Muscle layer of colon (tissue), 2 donors: ENCODE data around the gene LPP.

Source experiments
- H3K27ac ChIP-seq: one replicate; pipeline ENCODE4 v1.7.0; 2013; ENCODE audit warnings: low read depth, mild to moderate bottlenecking, low read length, moderate library complexity
- H3K27me3 ChIP-seq, 2 donors: one replicate each; pipeline ENCODE4 v1.7.0; 2013; ENCODE audit warnings: low read length in 2 of 2, mild to moderate bottlenecking in 2 of 2; ENCODE audit not compliant: insufficient read depth in 2 of 2, control insufficient read depth in 1 of 2
- H3K36me3 ChIP-seq: one replicate; pipeline ENCODE4 v1.7.0; 2013; ENCODE audit warnings: mild to moderate bottlenecking, low read length; ENCODE audit not compliant: insufficient read depth
- H3K4me1 ChIP-seq: one replicate; pipeline ENCODE4 v1.7.0; 2013; ENCODE audit warnings: mild to moderate bottlenecking, low read length; ENCODE audit not compliant: insufficient read depth
- H3K4me3 ChIP-seq, 2 donors: one replicate each; pipeline ENCODE4 v1.7.0; 2013; ENCODE audit warnings: low read length in 2 of 2, low read depth in 1 of 2, mild to moderate bottlenecking in 1 of 2, moderate library complexity in 1 of 2
- H3K9ac ChIP-seq: one replicate; pipeline ENCODE4 v1.7.0; 2013; ENCODE audit warnings: low read length
- H3K9me3 ChIP-seq: one replicate; pipeline ENCODE4 v1.7.0; 2013; ENCODE audit warnings: mild to moderate bottlenecking, low read length
- donor health status: abdominal sarcoma.
- donor health status: Adenocarcinoma of cecum.

The LPP gene

DNA sequence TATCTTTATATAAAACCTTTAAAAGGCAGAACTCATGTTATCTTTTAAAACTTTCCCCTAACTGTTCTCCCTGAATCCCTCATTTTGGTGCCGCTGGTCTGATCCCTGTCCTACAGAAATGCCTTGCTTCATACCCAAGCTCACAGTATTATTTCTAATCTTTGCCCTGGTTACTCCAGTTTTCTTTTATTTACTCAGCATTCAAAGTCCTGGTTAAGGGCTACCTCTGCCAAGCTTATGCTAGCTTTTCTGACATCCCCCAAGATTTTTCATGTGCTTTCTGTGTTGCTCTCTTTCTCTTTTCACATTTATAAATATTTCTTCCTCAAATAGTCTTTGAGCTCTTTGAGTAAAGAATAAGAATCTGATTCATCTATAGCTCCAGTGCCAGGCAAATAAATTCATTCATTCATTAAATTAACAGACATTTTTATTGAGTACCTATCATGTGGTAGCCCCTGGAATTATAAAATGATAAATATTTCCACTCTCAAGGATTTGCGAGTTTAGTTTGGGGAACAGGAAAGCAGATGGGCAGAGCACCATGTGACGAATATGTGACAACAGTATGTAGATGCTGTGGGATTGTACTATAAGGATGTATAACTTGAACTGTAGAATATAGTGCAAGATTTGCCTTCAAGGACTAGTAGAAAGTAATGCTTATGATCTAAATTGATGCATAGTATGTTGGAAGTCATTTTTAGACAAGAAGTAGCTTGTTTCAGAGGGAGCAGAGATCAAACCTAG is 247.5 kb downstream of the LPP start:
- H3K27me3 ChIP-seq, result no peaks in the 10 kb centered on the region
- H3K27ac ChIP-seq, result no peak overlapping the region
- H3K9ac ChIP-seq, result no peak overlapping the region
- H3K4me3 ChIP-seq, result no peak overlapping the region
- peaks cover 5% of the 10 kb centered on the region for H3K36me3 ChIP-seq
- H3K9me3 ChIP-seq, result no peaks in the 10 kb centered on the region
- peaks cover 52% of the 10 kb centered on the region for H3K4me1 ChIP-seq

DNA sequence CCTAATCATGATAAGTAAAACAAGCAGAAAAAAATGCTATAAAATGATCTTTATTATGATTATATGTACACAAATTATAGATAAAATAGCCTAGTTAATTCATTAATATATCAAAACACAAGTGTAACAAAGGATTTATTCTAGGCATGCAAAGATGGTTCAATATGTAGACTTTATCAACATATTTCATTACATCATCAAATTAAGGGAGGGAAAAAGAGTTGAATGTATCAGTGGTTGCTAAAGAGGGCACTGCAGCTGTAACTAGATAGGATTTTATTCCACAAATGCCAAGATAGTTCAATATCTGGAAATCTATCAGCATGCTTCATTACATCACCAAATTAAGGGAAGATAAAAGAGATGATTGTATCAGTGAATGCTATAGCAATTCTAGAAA is 248.3 kb downstream of the LPP start:
- Histone ChIP-seq H3K27ac (no peak overlapping the region), H3K27me3 (no peaks in the 10 kb centered on the region), H3K4me1 (peaks cover 51% of the 10 kb centered on the region), H3K9ac (no peak overlapping the region), H3K9me3 (no peaks in the 10 kb centered on the region), H3K4me3 (no peak overlapping the region), H3K36me3 (peaks cover 10% of the 10 kb centered on the region)

DNA sequence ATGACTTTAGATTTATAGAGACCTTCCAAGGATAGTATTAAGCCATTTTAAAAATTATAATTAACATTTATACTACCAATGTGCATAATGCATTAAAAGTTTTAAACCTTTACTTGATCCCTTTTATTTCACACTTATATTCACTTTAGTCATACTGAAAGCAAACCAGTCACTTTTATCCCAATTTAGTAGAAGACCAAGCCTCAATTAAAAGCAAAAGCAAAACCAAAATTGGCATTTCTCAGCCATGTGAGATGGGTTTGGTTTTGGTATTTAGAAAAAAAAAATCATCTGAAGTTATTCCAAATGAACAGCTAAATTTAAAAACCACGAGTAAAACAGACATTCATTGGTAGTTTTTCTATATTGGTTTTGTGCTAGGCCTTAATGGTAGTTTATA is 249.4 kb downstream of the LPP start:
- Histone ChIP-seq H3K27me3 (no peaks in the 10 kb centered on the region), H3K27ac (no peak overlapping the region), H3K9ac (no peak overlapping the region), H3K36me3 (peaks cover 15% of the 10 kb centered on the region), H3K9me3 (no peaks in the 10 kb centered on the region), H3K4me1 (peaks cover 41% of the 10 kb centered on the region), H3K4me3 (no peak overlapping the region)

DNA sequence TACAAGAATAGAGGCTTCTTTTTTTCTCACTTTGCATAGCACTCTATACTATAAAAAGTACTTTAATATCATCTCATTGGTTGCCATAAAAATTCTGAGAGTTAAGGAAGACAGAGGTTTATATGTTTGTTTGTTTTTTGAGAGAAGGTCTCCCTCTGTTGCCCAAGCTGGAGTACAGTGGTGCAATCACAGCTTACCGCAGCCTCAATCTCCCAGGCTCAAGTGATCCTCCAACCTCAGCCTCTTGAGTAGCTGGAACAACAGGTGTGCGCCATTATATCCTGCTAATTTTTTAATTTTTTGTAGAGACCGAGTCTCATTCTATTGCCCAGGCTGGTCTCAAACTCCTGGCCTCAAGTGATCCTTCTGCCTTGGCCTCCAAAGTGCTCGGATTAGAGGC is 250.2 kb downstream of the LPP start:
- H3K9ac ChIP-seq, result no peak overlapping the region
- H3K4me3 ChIP-seq, result no peak overlapping the region
- H3K9me3 ChIP-seq, result no peaks in the 10 kb centered on the region
- peaks cover 34% of the 10 kb centered on the region for H3K4me1 ChIP-seq
- H3K36me3 ChIP-seq, result peaks cover 15% of the 10 kb centered on the region
- H3K27ac ChIP-seq, result no peak overlapping the region
- H3K27me3 ChIP-seq, result no peaks in the 10 kb centered on the region

DNA sequence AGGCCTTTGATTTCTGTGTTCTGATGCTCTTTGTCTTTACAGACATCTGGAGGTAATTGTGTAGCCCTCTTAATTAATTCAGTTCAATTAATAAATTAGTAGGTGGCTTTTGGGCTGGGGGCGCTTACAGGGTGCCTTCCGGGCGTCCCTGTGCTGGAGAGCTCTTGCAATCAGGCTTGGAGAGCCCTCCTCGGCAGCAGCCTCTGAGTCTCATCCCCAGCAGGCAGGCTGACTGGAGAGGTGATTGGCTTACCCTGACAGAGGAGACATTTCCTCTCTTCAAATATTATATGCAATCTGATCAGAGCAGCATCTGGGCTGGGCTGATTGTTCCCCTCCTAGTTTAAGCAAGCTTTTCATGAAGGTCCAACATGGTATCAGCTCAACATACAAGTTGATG is 250.7 kb downstream of the LPP start:
- no peak overlapping the region for H3K4me3 ChIP-seq
- H3K9ac ChIP-seq, result no peak overlapping the region
- H3K4me1 ChIP-seq, result peaks cover 30% of the 10 kb centered on the region
- H3K36me3 ChIP-seq, result peaks cover 15% of the 10 kb centered on the region
- H3K27me3 ChIP-seq, result no peaks in the 10 kb centered on the region
- H3K9me3 ChIP-seq, result no peaks in the 10 kb centered on the region
- no peak overlapping the region for H3K27ac ChIP-seq

DNA sequence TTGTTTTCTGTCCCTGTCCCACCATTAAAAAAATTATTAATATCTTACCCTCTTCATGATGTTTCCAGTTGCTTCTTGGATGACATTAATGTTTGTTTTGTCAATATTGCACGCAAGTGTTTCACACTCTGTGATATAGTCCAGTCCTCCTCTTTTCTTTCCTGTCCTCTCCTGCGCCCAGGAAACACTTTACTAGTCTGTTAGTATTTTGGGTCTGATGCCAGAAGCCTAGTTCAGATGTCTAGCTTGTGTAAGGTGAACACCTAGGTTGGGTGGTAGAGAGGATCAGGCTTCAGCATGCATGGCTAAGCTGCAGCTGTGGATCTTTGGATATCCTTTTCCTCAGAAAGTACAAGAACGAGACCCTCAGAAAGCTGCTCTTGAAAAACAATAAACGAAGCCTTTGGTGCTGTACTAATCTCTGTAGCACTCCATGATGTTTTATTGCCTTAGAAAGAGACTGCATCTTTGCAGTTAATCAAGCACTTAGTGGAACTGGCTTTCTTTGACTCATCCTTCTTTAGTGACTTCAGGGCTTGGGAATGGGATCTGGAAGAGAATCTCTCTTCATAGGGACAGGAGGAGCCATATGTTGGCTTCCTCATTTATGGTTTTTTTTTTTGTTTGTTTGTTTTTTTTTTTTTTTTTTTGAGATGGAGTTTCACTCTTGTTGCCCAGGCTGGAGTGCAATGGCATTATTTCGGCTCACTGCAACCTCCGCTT is 253.4 kb downstream of the LPP start:
- Histone ChIP-seq H3K9me3 (no peaks in the 10 kb centered on the region), H3K36me3 (peaks cover 15% of the 10 kb centered on the region), H3K9ac (no peak overlapping the region), H3K27ac (peak overlapping the region; percentile 42), H3K4me3 (no peak overlapping the region), H3K27me3 (no peaks in the 10 kb centered on the region), H3K4me1 (peaks cover 13% of the 10 kb centered on the region)

DNA sequence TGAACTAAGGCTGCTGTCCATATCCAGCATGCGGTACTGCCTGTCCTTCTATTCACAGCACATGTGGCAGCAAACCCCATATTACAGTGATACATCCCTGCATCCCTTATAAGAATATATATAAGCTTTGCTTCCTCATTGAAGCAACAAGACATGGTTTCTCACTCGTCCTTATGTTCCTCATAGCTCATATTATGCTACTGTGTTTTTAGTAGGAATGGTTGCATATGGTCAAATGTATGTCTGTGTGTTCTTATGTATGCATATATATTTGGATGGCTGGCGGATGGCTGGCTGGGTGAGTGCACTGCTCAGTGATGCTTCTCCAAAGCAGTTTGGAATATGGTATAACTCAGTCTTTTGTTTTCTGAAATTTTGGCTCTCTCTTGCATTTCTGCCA is 254.9 kb downstream of the LPP start:
- H3K36me3 ChIP-seq, result peaks cover 15% of the 10 kb centered on the region
- H3K27ac ChIP-seq, result no peak overlapping the region
- no peak overlapping the region for H3K9ac ChIP-seq
- no peaks in the 10 kb centered on the region for H3K27me3 ChIP-seq
- peaks cover 13% of the 10 kb centered on the region for H3K4me1 ChIP-seq
- H3K9me3 ChIP-seq, result no peaks in the 10 kb centered on the region
- H3K4me3 ChIP-seq, result no peak overlapping the region

DNA sequence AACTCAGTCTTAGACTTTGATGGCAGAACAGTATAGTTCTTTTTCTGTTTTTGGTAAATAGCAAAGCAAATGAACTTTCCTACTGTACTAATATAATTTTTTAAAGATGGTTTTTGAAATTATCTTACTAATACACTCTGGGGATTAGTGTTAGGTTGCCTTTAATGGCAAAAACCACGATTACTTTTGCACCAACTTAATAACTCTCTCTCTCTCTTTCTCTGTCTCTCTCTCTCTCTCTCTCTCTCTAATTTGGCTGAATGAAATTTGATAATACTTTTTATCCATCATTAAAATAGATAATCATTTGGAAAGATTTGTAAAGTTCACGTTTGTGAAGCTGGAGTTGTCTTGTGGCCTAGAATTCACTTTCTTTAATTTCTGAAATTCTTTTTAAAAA is 257.8 kb downstream of the LPP start:
- Histone ChIP-seq H3K9me3 (no peaks in the 10 kb centered on the region), H3K9ac (no peak overlapping the region), H3K4me1 (peaks cover 11% of the 10 kb centered on the region), H3K4me3 (no peak overlapping the region), H3K27me3 (no peaks in the 10 kb centered on the region), H3K36me3 (peaks cover 6% of the 10 kb centered on the region), H3K27ac (no peak overlapping the region)

DNA sequence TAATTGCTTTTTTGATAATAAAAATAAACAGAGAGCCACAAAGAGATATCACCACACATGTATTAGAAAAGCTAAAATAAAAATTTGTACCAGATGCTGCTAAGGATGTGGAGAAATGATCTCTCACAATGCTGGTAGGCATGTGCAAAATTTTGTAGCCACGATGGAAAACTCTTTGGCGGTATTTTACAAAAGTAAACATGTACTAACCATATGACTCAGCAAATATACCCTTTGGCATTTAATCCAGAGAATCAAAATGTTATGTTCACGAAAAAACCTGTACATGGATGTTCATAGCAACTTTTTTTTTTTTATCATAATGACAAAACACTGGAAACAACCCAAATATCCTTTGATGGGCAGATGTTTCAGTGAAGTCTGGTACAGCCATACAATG is 261.2 kb downstream of the LPP start:
- Histone ChIP-seq H3K4me1 (peaks cover 5% of the 10 kb centered on the region), H3K27me3 (no peaks in the 10 kb centered on the region), H3K36me3 (no peaks in the 10 kb centered on the region), H3K27ac (no peak overlapping the region), H3K9me3 (no peaks in the 10 kb centered on the region), H3K9ac (no peak overlapping the region), H3K4me3 (no peak overlapping the region)

DNA sequence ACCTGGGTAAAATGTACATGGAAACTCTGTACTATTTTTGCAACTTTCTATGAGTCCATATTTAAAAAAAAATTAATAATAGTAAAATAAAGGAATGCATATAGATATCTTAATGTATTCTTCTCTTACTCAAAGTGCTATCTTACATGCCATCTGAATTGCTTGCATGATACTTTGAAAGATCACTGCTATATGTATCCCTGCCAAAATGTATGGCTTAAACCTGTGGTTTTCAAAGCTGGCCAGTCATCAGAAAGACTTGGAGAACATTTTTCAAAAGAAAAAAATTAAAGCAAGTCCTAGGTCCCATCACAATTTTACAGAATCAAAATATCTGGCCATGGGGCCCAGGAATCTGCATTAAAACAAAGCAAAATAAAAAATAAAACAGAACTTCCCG is 262.1 kb downstream of the LPP start:
- H3K27me3 ChIP-seq, result no peaks in the 10 kb centered on the region
- H3K4me3 ChIP-seq, result no peak overlapping the region
- no peaks in the 10 kb centered on the region for H3K9me3 ChIP-seq
- H3K27ac ChIP-seq, result no peak overlapping the region
- no peaks in the 10 kb centered on the region for H3K36me3 ChIP-seq
- peaks cover 13% of the 10 kb centered on the region for H3K4me1 ChIP-seq
- H3K9ac ChIP-seq, result no peak overlapping the region

DNA sequence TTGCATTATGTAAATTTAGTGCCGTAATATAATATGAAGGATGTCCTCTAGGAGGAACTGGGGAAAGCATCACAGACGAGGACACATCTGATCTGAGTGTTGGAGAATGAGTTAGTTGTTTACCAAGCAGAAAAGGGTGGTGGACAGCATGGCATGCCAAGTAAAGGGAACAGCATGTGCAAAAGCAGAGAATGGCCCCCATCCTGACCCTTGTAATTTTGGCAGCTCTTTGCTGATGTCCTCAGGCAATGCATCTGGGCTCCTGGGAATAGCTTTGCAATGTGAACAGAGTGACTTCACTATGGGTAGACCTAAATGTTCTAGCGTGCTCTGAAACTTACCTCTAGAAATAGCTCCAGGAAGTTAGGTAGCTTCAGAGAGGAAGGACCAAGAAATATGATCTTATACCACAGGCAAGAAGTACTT is 263.3 kb downstream of the LPP start:
- Histone ChIP-seq H3K9ac (no peak overlapping the region), H3K27ac (no peak overlapping the region), H3K4me3 (no peak overlapping the region), H3K36me3 (no peaks in the 10 kb centered on the region), H3K9me3 (no peaks in the 10 kb centered on the region), H3K4me1 (peaks cover 25% of the 10 kb centered on the region), H3K27me3 (no peaks in the 10 kb centered on the region)

DNA sequence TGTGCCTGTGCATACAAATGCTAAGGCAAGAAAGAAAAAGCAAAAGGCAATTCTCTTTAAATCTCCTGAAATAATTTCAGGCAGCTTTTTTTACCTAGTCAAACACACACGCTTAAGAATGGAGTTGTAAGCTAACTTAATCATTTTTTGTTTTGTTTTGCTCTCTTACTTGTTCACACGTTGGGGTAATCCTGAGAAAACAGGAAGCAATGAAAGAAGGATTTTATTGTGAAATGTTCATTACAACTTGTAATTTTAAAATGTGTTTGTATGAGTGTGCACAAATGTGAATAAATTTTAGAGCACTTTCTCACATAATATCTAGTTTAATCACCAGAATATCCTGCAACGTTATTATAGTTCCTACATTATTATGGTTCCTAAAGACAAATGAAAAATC is 263.8 kb downstream of the LPP start:
- no peaks in the 10 kb centered on the region for H3K36me3 ChIP-seq

More for the DNA sequence above, 263.8 kb downstream of the LPP start:
- peaks cover 25% of the 10 kb centered on the region for H3K4me1 ChIP-seq
- no peak overlapping the region for H3K9ac ChIP-seq
- H3K4me3 ChIP-seq, result no peak overlapping the region
- no peaks in the 10 kb centered on the region for H3K27me3 ChIP-seq
- H3K27ac ChIP-seq, result no peak overlapping the region
- no peaks in the 10 kb centered on the region for H3K9me3 ChIP-seq
